Tibial nerve (tissue), 4 donors: Measurements from ENCODE around the gene ERLIN1. TPM values are rescaled to one million over a fixed set of nuclear protein-coding genes. Genes with fewer than 3 reads are reported as not detected.

Experiments
- DNase-seq, 2 donors: peaks; one replicate each; pipeline ENCODE4 v3.0.0-alpha.2; 2019; ENCODE audit warnings: low spot score in 2 of 2
- H3K27ac ChIP-seq, 4 donors: fragments of 200-600 bp; sonication (generic) in 3 of 4; one replicate each; pipeline ENCODE4 v1.5.1; 2017 to 2019; ENCODE audit warnings: mild to moderate bottlenecking in 1 of 4
- H3K27me3 ChIP-seq, 2 donors: fragments of 200-600 bp; sonication (generic) in 1 of 2; one replicate each; pipeline versions ENCODE4 v1.5.1 to v1.6.0; 2017 to 2019
- H3K36me3 ChIP-seq, 3 donors: fragments of 200-600 bp; sonication (generic); one replicate each; pipeline ENCODE4 v1.5.1; 2018 to 2019
- H3K4me1 ChIP-seq, 4 donors: fragments of 200-600 bp; sonication (generic) in 3 of 4; one replicate each; pipeline ENCODE4 v1.5.1; 2017 to 2019
- H3K4me3 ChIP-seq, 4 donors: fragments of 200-600 bp; sonication (generic) in 3 of 4; one replicate each; pipeline ENCODE4 v1.5.1; 2017 to 2019; ENCODE audit warnings: mild to moderate bottlenecking in 1 of 4, moderate library complexity in 1 of 4
- H3K9me3 ChIP-seq, 4 donors: fragments of 200-600 bp; sonication (generic) in 3 of 4; one replicate each; pipeline ENCODE4 v1.5.1; 2017 to 2019
- EP300 ChIP-seq, 2 donors: sonication (generic); formaldehyde crosslinking; IDR thresholded peaks; one replicate each; pipeline ENCODE4 v1.6.1; 2017; ENCODE audit warnings: antibody characterized with exemption in 2 of 2, mild to moderate bottlenecking in 1 of 2
- POLR2A ChIP-seq, 2 donors: fragments of 450-650 bp; IDR thresholded peaks; one replicate each; pipeline ENCODE4 v1.6.1; 2017; ENCODE audit warnings: antibody characterized with exemption in 2 of 2, mild to moderate bottlenecking in 2 of 2, moderate library complexity in 2 of 2
- whole genome bisulfite sequencing, 2 donors: methylation state at CpG; one replicate each; pipeline ENCODE4 v1.1.5; 2018; 5-methylcytosine and 5-hydroxymethylcytosine counted together
- total RNA-seq, 4 donors: library from RNA; depleted of rRNA; stranded (reverse); fragments of >200 nt; gene quantifications; one replicate each; pipeline ENCODE4 v1.1.0, GENCODE V29; 2016
- TF ChIP-seq, protein P1 (sequence below), 5 experiments: fragments of 200-600 bp in 3 of 5; fragments of 450-650 bp in 2 of 5; sonication (generic) in 3 of 5; IDR thresholded peaks; one replicate each; pipeline ENCODE4 v1.5.1; 2016 to 2019; ENCODE audit warnings: antibody characterized with exemption in 5 of 5, mild to moderate bottlenecking in 3 of 5, moderate library complexity in 2 of 5

ERLIN1 gene
- total RNA-seq = 10 to 100 TPM; 15.5 to 27.9 (median 25.0) TPM

DNA sequence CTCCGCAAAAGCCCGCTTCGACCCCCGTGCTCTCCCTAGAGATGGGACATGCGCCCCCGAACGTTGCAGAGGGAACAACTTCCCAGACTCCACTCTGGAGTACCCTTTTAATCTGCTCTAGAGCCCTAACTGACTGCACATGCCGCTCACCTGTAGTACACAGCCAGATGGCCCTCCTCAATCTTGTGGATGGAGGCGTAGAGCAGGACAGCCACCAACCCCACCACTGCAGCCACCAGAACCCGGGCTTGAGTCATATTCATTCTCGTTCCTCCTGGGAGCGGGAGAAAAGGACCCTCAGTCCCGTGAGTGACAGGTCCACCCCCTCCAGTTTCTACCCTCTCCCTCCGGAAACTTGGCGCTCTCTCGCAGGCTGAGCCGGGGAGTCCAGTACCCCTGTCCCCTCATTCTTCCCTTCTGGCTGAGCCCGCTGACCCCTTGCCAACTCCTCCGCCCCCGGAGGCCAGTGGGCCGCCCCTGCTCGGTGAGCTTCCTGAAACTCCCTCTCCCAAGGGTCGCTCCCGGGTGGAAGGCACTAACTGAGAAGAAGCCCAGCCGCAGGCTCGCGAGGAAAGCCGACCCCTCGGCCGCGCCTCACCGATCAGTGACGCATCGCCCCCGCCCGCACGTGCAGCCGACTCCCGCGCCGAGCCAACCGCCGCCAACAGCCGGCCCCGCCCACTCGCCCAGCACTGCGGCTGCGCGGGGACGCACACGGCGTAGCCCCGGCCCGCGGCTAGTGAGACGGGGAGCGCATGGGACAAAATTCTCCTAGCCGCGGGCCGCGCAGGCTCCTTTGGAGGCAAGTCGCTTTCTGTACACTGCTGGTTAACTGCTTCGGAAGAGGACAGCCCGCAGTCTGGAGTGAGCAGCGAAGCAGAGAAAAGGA, at the start of gene ERLIN1:
ERLIN1 (minus strand) TSS at position 666 of the 889 bp plus-strand sequence; CDS start at position 263, 403 bp downstream.
- TF ChIP-seq, protein P1, sequence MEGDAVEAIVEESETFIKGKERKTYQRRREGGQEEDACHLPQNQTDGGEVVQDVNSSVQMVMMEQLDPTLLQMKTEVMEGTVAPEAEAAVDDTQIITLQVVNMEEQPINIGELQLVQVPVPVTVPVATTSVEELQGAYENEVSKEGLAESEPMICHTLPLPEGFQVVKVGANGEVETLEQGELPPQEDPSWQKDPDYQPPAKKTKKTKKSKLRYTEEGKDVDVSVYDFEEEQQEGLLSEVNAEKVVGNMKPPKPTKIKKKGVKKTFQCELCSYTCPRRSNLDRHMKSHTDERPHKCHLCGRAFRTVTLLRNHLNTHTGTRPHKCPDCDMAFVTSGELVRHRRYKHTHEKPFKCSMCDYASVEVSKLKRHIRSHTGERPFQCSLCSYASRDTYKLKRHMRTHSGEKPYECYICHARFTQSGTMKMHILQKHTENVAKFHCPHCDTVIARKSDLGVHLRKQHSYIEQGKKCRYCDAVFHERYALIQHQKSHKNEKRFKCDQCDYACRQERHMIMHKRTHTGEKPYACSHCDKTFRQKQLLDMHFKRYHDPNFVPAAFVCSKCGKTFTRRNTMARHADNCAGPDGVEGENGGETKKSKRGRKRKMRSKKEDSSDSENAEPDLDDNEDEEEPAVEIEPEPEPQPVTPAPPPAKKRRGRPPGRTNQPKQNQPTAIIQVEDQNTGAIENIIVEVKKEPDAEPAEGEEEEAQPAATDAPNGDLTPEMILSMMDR (IDR thresholded peaks at IDR 0.05) = peak in 1 of 5 experiments; percentile 41
- TF ChIP-seq POLR2A (IDR thresholded peaks at IDR 0.05) (peak; percentile 40 to 73), EP300 (IDR thresholded peaks at IDR 0.05) (peak; percentile 55 to 83)
- WGBS, 2 donors = 0 to 1% methylated on average over 31 to 54 of the region's 65 CpGs
- Histone ChIP-seq H3K4me1 (peaks cover 0 to 48% (median 18%) of the 10 kb centered on the region in 4 donors), H3K4me3 (peak within 1 kb of the TSS; percentile 75 to 94 (median 86)), H3K27me3 (no peaks in the 10 kb centered on the region), H3K9me3 (no peaks in the 10 kb centered on the region), H3K36me3 (peaks cover 0 to 36% (median 2%) of the 10 kb centered on the region in 3 donors), H3K27ac (peak within 1 kb of the TSS; percentile 65 to 97 (median 92))
- DNase-seq = peak; percentile 79 to 84

DNA sequence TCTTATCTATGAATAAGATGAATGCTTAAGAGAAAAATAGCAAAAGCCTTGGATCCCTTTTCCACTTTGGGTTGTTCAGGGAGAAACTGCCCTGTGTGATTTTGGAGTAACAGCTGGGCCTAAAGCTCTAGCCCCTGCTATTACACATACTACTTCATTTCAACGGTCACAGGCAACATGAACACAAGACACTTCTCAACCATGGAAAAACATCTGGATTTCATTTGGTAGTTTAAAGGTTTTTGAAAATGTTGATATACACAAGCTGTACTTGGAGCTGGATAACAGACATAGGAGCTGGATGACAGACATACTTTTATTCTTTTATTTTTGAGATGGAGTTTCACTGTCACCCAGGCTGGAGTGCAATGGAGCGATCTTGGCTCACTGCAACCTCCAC, 46.3 kb upstream of the ERLIN1 start:
- Histone ChIP-seq H3K9me3 (no peaks in the 10 kb centered on the region), H3K36me3 (peaks cover 0 to 53% (median 15%) of the 10 kb centered on the region in 3 donors), H3K4me1 (peaks cover 0 to 25% (median 7%) of the 10 kb centered on the region in 4 donors), H3K4me3 (no peak overlapping the region), H3K27ac (no peak overlapping the region), H3K27me3 (no peaks in the 10 kb centered on the region)
- TF ChIP-seq EP300 (IDR thresholded peaks at IDR 0.05) = no peak
- TF ChIP-seq POLR2A (IDR thresholded peaks at IDR 0.05) = no peak
- TF ChIP-seq, protein P1 (IDR thresholded peaks at IDR 0.05) = no peak
- WGBS, 2 donors = 68 to 77% methylated on average over 2 of the region's 2 CpGs
- DNase-seq = no peak

DNA sequence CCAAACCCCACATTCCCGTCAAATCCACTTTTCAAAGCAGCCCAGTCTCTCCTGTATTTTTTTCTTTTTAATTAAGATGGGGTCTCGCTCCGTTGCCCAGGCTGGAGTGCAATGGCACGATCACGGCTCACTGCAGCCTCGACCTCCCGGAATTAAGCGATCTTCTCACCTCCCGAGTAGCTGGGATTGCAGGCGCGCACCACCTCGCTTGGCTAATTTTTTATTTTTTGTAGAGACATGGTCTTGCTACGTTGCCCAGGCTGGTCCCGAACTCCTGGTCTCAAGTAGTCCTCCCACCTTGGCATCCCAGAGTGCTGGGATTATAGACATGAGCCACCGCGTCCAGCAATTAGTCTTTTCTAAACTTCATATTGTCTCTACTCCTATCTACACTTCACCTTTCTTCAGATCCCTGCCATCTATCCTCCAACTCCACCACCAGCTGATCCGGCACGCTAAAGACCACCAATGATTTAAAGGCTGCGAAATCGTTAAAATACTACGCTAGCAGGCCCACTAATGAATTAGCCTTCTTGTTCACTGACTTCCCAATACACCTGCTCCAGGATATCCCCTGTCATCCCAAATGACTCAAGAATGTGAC, 44.1 kb upstream of the ERLIN1 start:
- Histone ChIP-seq H3K4me3 (peak overlapping the region; percentile 70 to 96 (median 94)), H3K27me3 (no peaks in the 10 kb centered on the region), H3K36me3 (peaks cover 0 to 41% (median 7%) of the 10 kb centered on the region in 3 donors), H3K27ac (peak overlapping the region; percentile 28 to 87 (median 76)), H3K4me1 (peaks cover 0 to 25% (median 7%) of the 10 kb centered on the region in 4 donors), H3K9me3 (no peaks in the 10 kb centered on the region)
- 57 to 66% methylated on average over 21 of the region's 21 CpGs for WGBS, 2 donors
- no peak for DNase-seq
- TF ChIP-seq POLR2A (IDR thresholded peaks at IDR 0.05) (no peak), EP300 (IDR thresholded peaks at IDR 0.05) (no peak)
- TF ChIP-seq, protein P1 (IDR thresholded peaks at IDR 0.05) = no peak

DNA sequence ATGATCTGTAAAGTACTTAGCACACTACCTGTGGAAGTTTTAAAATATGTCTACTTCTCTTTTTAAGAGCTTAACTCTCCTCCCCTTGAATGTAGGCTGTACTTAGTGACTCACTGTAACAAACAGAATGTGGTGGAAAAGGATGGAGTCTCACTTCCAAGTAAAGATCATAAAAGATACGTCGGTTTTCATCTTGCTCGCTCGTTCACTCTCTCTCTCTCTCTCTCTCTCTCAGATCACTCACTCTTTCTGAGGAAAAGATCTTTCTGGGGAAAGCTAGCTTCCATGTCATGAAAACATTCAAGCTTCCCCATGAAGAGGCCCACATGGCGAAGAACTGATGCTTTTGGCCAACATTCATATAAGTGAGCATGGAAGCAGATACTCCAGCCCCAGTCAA, 38.0 kb upstream of the ERLIN1 start:
- H3K4me1 ChIP-seq = peaks cover 0 to 17% (median 7%) of the 10 kb centered on the region in 4 donors
- 85 to 94% methylated on average over 5 of the region's 5 CpGs for WGBS, 2 donors
- no peak overlapping the region for H3K27ac ChIP-seq
- no peaks in the 10 kb centered on the region for H3K9me3 ChIP-seq
- H3K27me3 ChIP-seq = no peaks in the 10 kb centered on the region
- DNase-seq = no peak
- TF ChIP-seq, protein P1 (IDR thresholded peaks at IDR 0.05) = no peak
- TF ChIP-seq POLR2A (IDR thresholded peaks at IDR 0.05) (no peak), EP300 (IDR thresholded peaks at IDR 0.05) (no peak)
- H3K36me3 ChIP-seq = peaks cover 1 to 70% (median 6%) of the 10 kb centered on the region in 3 donors
- H3K4me3 ChIP-seq = no peak overlapping the region
